GM13977 (cell line): ENCODE measurements around the gene SOD2.
"Not testable (repeated sequence)": the region's sequence is repeated elsewhere in the genome, so short reads cannot be mapped to it uniquely, and the experiment has no call there.

Experiments
- DNase-seq: peaks from one replicate; pipeline ENCODE4 v3.0.0; 2012; ENCODE audit warnings: low spot score
- CTCF ChIP-seq: IDR thresholded peaks from 2 replicates; pipeline ENCODE4 v1.5.1; 2012; ENCODE audit warnings: mild to moderate bottlenecking, control low read depth; ENCODE audit not compliant: insufficient read depth; ENCODE audit errors: extremely low read depth, missing control alignments
- in situ Hi-C: fragments of 300-500 bp; cut with MboI; formaldehyde crosslinking; loops from one replicate; pipeline ENCODE4 v1.12.0; 2022; ENCODE audit warnings: low sequenced_read_pairs, low pct_unique_long_range_greater_than_20kb, mixed read lengths, inconsistent platforms; ENCODE audit not compliant: unreplicated experiment

The SOD2 gene

GRCh38 chr6:159715605-159716004 lies 22.6 kb upstream of the SOD2 start:
- in situ Hi-C loops = loop anchor here (25.0 kb wide), 1 partner anchor 222 kb away; no protein-coding TSS in a partner anchor
- TF ChIP-seq CTCF = no peak
- no peak for DNase-seq

GRCh38 chr6:159715166-159715565 lies 22.1 kb upstream of the SOD2 start:
- in situ Hi-C loops = loop anchor here (25.0 kb wide), 1 partner anchor 222 kb away; no protein-coding TSS in a partner anchor
- DNase-seq = no peak
- TF ChIP-seq CTCF = no peak

GRCh38 chr6:159714404-159714803 lies 21.4 kb upstream of the SOD2 start:
- DNase-seq = no peak
- in situ Hi-C loops = loop anchor here (25.0 kb wide), 1 partner anchor 223 kb away; no protein-coding TSS in a partner anchor
- TF ChIP-seq CTCF = no peak

DNA sequence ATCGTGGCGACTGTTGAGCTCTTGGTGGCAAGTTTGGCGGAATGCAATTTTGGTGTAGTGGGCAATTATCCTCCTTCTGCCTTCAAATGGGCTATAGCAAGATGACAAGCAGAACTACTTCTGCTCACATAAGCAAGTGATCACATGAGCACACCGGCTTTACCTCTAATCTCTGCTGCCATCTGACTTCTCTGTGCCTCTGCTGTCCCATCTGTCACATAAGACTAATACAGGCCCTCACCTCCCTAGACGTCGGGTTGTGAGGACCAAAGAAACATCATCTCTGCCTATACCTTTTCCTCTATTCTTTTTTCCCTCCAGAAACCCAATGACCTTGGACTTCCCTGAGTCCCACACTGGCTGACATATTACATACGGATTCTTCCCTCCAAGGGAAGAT lies 20.9 kb upstream of the SOD2 start:
- no peak for DNase-seq
- in situ Hi-C loops = loop anchor here (25.0 kb wide), 1 partner anchor 223 kb away; no protein-coding TSS in a partner anchor
- no peak for TF ChIP-seq CTCF

- DNase-seq = not testable (repeated sequence)
- in situ Hi-C loops = loop anchor here (25.0 kb wide), 1 partner anchor 225 kb away; no protein-coding TSS in a partner anchor
Measured at GRCh38 chr6:159712389-159712788, 19.3 kb upstream of the SOD2 start.

DNA sequence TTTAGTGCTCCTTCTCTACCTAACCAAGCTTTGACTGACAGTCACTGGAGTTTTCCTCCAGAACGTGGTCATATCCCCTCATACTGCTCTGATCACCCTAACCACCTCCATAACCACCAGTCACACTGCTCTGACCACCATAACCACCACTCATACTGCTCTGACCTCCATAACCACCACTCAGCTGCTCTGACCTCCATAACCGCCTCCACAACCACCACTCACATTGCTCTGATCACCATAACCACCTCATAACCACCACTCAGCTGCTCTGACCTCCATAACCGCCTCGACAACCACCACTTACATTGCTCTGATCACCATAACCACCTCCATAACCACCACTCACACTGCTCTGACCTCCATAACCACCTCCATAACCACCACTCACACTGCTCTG lies 17.6 kb upstream of the SOD2 start:
- DNase-seq = not testable (repeated sequence)
- in situ Hi-C loops = loop anchor here (25.0 kb wide), 1 partner anchor 227 kb away; no protein-coding TSS in a partner anchor

DNA sequence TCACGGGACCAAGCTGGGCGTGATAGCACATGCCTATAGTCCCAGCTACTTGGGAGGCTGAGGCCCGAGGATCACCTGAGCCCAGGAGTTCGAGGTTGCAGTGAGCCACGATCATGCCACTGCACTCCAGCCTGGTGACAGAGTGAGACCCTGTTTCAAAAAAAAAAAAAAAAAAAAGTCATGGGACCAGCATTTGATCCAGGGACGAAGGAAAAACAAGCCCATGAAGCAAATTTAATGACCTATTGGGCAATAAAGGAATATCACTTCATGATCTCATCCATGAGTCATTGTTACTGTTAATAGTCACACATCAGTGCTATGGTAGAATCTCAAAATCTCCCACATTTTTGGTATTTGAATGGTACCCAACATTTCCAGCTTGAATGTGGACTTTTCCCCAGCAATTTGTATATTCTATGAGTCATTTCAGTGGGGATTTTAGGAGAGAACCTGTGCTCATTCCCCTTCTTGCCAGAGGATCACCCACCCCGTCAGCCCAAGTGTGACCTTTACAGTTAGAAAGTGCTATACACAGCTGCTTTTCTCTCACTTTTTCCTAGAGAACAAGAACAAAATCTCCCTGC lies 8.5 kb upstream of the SOD2 start:
- no peak for DNase-seq
- TF ChIP-seq CTCF = no peak
- in situ Hi-C loops = loop anchor here (25.0 kb wide), 1 partner anchor 236 kb away; no protein-coding TSS in a partner anchor

DNA sequence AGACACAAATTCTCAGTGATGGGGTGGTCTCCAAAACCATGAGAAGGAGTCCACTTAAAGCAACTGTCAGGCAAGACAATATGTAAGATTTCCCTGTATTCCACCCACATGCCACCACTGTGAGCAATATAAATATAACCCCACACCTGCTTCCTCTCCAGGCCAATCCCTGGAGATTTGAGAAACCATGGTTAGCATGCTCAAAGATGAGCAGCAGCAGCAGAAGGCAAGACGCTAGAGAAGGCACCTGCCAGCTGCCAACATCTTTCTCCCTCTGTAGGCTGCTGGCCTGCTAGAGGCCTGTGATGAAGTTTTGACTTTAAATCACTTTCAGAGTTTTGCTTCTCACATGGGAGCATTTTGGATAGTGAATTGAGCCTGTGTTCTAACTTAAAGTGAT lies 7.9 kb upstream of the SOD2 start:
- TF ChIP-seq CTCF = no peak
- no peak for DNase-seq
- in situ Hi-C loops = loop anchor here (25.0 kb wide), 1 partner anchor 236 kb away; no protein-coding TSS in a partner anchor
